Measurements from ENCODE around the gene GGT1.
"Not testable (repeated sequence)": the region's sequence is repeated elsewhere in the genome, so short reads cannot be mapped to it uniquely, and the experiment has no call there.

The GGT1 gene

DNA sequence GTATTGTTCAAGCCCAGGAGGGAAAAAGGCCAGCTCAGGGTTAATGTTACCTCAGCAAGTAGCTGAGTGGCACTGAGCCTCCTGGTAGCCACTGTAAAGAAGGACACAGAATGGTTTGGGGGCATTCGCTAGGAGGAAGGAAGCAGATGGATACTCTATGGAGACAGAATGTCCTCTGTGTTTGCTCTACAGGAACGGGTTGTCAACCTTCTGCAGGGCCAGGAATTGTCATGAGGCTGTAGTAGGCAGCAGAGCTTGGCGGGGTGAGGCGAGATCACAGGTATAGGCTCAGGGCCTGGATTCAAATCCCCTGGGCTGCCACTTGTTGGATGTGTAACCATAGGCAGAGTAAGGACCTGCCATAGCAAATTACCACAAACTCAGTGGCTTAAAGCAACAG, 7.1 kb upstream of the GGT1 start:
- DNase-seq = no peak

- DNase-seq = not testable (repeated sequence)
These were observed 5.9 kb upstream of the GGT1 start for GRCh38 chr22:24597076-24597475.

GRCh38 chr22:24599514-24599913, 3.5 kb upstream of the GGT1 start:
- DNase-seq = no peak

DNA sequence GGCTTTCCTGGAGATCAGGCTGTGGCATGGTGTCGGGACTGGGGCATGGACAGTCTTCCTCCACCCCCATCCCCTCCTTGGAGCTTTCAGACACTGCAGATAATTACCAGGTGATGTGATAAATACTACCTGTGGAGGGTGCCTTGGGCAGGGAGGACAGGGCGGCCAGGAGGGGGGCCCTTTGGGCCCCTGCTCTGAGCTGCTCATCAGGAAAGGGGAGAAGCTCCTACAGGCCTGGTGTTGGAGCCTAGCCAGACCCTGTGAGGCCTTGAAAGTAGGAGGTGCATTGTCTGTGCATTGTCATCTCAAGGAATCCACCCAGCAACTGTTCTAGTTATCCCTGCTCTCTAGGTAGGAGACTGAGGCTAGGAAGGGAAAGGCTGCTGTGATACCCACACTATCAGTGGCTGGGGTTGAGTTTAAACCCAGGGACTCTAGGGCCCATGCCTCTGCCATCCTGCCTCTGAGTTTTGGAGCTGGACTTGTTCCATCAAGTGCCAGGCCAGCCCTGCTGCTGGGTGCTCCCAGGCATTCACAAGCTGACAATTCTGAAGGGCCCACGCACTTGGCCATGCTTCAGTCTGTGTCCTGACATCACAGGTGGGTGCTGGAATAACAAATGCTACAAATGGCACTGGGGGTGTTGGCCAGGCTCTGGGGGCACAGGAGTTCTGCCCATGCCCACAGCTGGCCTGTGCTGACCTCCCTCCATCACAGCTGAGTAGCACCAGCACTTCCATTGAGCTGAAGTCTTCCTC, 2.9 kb upstream of the GGT1 start:
- DNase-seq = not testable (repeated sequence)

DNA sequence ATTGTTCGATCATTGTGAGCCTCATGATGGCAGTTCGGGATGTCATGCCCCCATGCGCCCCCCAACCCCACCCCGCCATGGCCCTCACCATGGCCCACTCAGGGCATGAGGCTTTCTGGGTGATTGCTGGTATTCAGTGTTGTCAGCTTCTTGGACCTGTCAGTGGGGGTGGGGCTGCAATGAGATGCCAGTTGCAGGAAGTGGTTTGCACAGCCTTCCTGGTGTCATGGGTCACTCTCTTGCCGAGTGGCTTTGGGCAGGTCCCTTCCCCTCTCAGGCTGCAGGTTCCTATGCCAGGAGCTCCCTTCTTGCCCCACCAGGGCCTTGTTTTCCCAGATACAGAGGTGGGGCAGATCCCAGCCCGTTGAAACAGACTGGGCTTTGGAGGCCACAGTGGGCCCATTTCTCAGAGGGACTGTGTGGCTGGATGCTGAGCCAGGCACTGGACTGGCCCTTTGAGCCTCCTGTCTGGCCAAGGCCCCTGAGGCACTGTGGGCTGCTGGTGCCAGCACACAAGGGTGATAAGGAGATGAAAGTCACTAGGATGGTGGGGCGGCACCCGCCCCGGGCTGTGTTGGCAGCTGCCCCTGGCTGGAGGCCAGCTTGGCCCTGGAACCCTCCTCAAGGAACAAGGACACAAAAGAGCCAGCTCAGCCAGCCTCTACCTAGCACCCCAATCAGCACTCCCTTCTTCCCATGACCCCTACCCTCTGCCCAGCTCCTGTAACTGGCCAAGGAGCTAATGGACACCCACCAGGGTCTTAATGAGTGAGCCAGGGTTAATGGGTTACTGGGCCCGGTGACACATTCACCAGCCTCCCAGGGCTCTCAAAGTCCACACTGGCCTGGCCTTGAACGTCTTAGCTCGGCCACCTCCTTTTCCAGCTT, 1.5 kb upstream of the GGT1 start:
- DNase-seq = peak in 1 of 51 donors; percentile 15

GRCh38 chr22:24602105-24602749, 766 bp upstream of the GGT1 start:
- DNase-seq = not testable (repeated sequence)

DNA sequence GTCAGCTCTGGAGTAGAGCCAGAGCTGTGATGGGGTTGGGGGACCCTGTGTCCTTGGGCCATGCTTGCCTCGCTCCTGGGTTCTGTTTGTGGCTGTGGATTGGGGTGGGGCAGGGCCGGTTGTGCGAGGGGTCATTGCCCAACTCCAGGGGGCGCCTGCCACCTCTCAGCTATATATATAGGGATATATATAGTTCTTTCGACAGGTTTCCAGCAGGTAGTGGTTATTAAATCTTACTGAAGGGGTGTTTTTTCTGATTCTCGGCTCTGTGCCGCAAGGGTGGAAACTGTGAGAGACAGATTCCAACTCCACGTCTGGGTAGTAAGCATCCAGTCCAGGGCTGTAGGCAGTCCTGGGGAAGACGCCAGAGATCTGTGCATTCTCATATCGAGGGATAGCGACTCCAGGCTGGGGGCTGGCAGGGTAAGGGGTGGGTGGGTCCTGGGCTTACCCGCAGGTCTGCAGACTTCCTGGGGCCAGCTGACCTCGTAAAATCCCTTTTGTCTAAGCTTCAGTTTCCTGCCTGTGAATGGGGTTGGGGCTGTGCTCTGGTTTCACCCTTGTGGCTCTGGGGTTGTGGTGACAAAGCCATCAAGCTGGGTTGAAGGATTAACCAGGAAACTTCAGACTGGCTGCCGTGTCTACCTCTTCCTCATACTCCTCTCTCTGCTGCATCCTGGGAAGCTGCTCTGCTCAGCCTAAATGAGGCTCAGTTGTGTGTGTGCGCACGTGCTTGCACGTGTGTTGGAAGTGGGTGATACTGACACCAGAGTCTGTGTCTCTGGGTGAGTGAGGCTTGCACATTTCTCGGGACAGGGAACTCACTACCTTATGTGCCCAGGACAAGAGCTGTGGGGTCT, 1.0 kb downstream of the GGT1 start:
- DNase-seq = not testable (repeated sequence)

DNA sequence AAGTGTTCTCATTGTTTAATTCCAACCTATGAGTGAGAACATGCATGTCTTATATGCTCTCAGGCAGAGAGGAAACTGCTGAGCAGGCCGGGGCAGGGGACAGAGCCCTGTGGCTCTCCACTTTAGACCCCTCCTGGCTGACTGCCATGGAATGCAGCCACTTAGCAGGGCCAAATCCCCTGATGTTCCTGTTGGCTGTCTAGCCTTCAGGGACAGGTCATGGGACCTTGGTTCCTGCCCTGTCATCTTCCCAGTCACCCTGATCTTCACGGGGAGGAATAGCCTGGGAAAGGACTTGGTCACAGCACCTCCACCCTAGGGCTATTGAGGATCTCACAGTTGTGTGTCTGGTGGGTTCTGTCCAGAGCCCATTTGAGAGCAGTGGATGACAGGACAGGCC, 3.3 kb downstream of the GGT1 start:
- DNase-seq = not testable (repeated sequence)

GRCh38 chr22:24607429-24607983, 4.5 kb downstream of the GGT1 start:
- not testable (repeated sequence) for DNase-seq

DNA sequence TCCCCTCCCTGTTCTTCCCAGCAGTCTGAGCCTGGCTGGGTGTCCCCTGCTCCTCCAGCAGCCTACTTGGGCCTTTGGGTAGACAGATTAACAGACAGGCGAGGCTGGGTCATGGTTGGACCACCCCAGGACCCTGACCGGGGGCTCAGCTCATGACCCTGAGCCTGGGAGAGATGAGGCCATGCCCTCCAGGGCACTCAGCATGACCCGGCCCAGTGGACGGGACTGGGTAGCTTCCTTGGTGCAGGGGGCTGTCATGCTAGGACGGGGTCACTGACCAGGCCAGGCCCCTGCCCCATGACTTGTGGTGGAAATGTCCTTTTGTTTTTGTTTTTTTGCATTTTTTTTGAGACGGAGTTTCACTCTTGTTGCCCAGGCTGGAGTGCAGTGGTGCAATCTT, 5.3 kb downstream of the GGT1 start:
- not testable (repeated sequence) for DNase-seq

DNA sequence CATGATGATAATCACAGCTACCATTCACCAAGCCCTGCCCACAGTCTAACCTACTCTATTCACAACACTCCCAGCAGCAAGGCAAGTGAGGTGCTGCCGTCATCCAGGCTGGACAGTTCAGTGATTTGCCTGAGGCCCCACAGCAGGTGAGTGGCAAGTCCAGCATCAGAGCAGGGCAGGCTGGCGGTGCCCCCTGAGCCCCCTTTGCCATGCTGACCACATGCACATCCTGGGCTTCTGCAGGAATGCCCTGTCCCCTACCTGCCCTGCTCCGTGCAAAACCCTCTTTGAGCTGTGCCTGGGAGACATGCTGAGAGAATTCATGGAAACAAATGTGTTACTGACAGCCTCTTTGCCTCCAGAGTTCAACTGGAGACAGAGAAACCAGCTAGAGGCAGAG, 6.9 kb downstream of the GGT1 start:
- not testable (repeated sequence) for DNase-seq

DNA sequence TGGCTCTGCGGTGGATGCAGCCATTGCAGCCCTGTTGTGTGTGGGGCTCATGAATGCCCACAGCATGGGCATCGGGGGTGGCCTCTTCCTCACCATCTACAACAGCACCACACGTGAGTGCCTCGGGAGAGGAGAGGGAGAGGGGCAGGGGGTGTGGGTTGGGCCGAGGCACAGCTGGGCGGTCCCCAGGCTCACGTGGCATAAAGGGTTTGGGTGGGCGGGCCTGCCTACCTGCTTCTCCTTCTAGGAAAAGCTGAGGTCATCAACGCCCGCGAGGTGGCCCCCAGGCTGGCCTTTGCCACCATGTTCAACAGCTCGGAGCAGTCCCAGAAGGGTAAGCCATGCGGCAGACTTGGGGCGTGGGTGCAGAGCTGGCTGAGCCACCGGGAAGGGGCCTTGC, 11.8 kb downstream of the GGT1 start:
- not testable (repeated sequence) for DNase-seq

GRCh38 chr22:24621244-24621643, 18.3 kb downstream of the GGT1 start:
- not testable (repeated sequence) for DNase-seq

- not testable (repeated sequence) for DNase-seq
These were observed 19.6 kb downstream of the GGT1 start for GRCh38 chr22:24622596-24622995.

GRCh38 chr22:24627911-24628310, 24.9 kb downstream of the GGT1 start:
- DNase-seq = not testable (repeated sequence)

GRCh38 chr22:24629069-24629468, 26.1 kb downstream of the GGT1 start:
- peak in 1 of 51 donors; percentile 14 for DNase-seq

DNA sequence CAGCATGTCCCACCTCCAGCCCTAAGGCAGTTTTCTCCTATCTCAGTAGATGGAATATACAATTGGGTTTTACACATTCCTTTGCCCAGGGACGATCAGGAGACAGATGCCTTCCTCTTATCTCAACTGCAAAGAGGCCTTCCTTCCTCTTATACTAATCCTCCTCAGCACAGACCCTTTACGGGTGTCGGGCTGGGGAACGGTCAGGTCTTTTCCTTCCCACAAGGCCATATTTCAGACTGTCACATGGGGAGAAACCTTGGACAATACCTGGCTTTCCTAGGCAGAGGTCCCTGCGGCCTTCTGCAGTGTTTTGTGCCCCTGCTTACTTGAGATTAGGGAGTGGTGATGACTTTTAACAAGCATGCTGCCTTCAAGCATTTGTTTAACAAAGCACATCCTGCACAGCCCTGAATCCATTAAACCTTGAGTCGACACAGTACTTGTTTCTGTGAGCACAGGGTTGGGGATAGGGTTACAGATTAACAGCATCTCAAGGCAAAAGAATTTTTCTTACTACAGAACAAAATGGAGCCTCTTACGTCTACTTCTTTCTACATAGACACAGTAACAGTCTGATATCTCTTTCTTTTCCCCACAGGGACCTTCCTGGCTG, 27.9 kb downstream of the GGT1 start:
- not testable (repeated sequence) for DNase-seq

GRCh38 chr22:24631430-24632122, 28.6 kb downstream of the GGT1 start:
- DNase-seq = not testable (repeated sequence)

GRCh38 chr22:24632642-24633041, 29.6 kb downstream of the GGT1 start:
- not testable (repeated sequence) for DNase-seq

Data from hypothalamus (tissue), 51 donors.